GM19468 (cell line): Measurements from ENCODE around the gene UBTD1.

Experiments
- ATAC-seq: cut with Tn5 transposase; IDR thresholded peaks from one replicate; pipeline ENCODE4 v1.9.1; 2021; ENCODE audit warnings: mild to moderate bottlenecking, moderate library complexity, moderate number of reproducible peaks; ENCODE audit not compliant: unreplicated experiment; ENCODE audit errors: extremely low read depth

The UBTD1 gene

DNA sequence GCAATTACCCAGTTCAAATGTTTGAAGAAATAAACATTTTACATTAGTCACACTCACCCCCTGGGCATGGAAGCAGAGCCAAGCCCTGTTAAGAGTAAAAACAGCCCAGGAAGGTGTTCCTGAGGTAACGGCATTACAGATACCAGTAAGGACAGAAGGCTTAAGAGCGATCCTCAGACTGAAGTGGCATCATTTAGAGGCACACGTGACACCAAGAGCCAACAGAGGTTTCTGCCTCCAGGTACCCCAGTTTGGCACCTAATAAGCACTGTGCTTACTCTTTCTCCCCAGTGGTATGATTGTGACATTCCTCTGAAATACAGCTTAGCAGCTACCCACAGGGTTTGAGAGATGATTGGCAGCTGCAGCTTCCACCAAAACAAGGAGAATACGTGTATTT is 17.7 kb upstream of the UBTD1 start:
- ATAC-seq = no peak

- no peak for ATAC-seq
Observed at GRCh38 chr10:97482381-97482780, 16.3 kb upstream of the UBTD1 start.

GRCh38 chr10:97483506-97483905 is 15.2 kb upstream of the UBTD1 start:
- no peak for ATAC-seq

GRCh38 chr10:97483921-97484320 is 14.8 kb upstream of the UBTD1 start:
- ATAC-seq = no peak

- no peak for ATAC-seq
Observed at GRCh38 chr10:97485647-97486281, 13.0 kb upstream of the UBTD1 start.

DNA sequence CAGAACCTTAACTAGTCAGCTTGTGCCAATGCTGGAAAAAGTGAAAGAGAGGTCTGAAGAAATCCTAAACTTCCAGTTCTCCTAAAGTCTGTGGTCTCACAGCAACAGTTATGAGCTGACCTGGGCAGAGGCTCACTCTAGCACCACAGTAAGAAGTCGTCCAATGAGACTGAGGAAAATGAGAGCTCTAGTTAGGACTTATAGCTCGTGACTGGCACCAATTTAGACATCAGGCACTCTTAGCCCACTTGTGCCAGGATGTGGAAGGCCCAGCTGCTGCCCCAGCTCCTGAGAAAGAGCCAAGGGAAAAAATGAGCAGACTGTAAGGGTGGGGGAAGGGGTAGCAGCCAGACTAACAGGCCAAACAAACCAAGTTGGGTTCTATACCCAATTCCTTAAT is 8.1 kb upstream of the UBTD1 start:
- ATAC-seq = no peak

GRCh38 chr10:97494151-97494550 is 4.6 kb upstream of the UBTD1 start:
- ATAC-seq = no peak

DNA sequence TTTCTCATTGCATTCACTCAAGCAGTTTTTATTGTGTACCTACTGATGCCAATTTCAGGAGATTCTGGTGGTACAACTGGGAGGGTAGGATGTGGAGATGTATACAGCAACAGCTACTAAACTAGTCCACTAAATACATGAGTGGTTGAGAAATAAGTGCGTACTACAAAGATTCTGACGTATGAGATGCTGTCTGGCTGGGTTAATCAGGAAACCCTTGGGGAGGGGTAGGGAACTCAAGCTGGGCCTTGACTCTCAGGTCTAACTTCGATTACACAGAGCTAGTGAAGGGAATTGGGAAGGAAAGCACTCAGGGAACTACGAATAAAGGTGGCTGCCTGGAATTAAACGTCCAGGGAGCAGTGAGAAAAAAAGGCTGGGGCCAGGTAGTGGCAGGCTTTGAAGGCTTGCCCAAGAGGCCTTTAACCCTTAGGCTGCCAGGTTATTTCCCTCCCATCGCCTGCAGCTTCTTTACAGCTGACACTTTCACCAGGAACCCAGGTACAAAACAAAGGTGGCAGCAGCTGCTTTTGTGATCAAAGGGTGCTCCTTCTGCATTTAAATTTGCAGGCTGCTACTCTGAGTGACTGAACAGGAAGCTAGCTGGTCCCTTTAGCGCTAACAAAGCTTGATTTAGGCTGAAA is 3.7 kb upstream of the UBTD1 start:
- ATAC-seq = no peak

- ATAC-seq = no peak
Observed at GRCh38 chr10:97497572-97498075, 1.1 kb upstream of the UBTD1 start.

- peak; percentile 78 for ATAC-seq
Observed at GRCh38 chr10:97498076-97498840, 466 bp upstream of the UBTD1 start, which contains the start of gene MMS19. Gene MMS19, minus strand, starts transcription at chr10:97498422. Its CDS starts 38 bp downstream, at chr10:97498384.

DNA sequence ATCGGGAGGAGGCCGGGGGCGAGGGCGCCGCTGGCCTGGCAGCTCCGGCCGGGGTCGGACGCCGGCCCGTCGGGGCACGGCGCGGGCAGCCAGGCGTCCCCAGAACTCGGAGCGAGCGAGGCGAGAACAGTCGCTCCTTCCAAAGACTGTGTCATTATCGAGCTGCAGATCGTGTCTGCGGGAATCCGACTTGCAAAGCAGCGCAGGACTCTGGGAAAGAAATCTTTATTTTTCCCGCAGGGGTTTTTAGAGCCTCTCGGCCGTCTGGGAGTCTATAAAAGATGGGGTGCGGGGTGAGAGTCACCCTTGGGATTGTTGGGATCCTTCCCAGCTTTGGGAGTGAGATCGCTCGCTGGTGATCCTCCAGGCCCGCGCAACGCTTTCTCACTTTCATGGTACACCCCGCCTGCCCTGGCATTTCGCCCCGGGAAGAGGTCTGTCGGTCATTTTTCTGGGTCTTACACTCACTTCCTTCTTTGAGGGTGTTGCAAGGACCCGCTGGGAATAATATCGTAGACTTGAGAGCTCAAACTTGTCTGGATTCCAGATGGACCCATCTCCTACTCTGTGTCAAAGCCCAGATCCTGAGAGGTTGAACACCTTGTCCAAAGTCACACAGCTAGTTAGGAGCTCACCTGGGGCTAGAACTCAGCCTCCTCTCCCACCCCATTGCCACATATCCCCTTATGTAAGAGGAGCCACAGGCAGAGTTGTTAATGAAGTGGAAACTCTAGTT is 1.0 kb downstream of the UBTD1 start:
- ATAC-seq = no peak

DNA sequence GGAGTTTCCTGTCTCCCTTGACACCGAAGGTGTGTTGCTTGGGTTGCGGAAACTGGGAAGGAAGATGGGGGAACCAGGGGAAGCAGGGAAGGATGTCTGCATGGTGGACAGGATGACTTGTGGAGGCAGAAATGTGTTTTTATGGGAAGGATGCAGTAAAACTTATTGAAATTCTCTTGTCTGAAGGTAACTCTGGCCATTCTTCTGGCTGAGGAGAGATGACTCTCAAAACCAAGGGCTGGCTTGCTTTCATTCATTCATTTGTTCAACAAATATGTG is 1.5 kb downstream of the UBTD1 start:
- ATAC-seq = no peak

DNA sequence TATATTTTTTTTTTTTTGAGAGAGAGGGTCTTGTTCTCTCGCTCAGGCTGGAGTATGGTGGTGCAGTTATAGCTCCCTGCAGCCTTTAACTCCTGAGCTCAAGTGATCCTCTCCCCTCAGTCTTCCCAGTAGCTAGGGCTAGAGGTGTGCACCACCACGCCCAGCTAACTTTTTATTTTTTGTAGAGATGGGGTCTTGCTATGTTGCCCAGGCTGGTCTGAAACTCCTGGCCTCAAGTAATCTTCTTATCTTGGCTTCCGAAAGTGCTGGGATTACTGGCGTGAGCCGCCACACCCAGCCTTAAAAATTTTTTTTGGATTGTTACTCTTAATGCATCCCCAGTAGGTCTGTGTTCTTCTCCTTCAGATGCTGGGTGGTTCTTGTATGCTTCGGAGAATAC is 4.2 kb downstream of the UBTD1 start:
- ATAC-seq = no peak

DNA sequence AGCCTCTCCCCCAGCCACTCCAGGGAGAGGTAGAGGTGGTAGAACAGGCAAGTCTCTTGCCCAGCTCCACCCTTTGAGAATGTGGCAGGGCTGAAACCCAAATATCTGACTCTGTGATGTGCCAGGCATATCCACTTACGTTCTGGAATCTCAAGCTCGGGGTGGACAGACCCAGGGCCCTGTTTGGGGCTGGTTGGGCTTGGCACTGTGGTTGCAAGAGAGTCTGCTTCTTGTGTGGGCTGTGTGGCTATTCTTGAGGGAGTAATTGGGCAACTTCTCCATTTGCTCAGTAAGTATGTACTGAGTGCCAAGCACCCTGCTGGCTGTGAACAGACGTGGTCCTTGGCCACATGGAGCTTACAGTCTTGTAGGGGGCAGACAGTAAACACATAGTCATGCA is 4.7 kb downstream of the UBTD1 start:
- ATAC-seq = no peak

DNA sequence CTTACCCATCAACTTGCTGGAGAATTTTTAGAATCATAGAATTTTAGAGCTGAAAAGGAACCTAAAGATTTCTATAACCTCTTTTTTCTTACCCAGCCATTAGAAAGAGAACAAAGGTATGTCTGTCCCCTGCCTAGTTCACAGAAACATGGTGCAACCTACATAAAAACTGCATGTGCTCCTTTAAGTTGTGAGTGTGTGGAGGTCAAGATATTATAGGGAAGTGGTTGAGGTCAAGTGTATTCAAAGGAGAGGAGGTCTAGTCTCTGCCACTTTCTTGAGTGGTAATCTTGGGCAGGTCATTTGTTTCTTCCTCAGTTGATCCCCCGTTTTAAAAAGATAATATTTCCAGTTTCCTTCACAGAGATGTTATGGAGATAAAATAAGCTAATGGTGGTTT is 6.4 kb downstream of the UBTD1 start:
- no peak for ATAC-seq

- no peak for ATAC-seq
Observed at GRCh38 chr10:97506199-97506991, 7.7 kb downstream of the UBTD1 start.

DNA sequence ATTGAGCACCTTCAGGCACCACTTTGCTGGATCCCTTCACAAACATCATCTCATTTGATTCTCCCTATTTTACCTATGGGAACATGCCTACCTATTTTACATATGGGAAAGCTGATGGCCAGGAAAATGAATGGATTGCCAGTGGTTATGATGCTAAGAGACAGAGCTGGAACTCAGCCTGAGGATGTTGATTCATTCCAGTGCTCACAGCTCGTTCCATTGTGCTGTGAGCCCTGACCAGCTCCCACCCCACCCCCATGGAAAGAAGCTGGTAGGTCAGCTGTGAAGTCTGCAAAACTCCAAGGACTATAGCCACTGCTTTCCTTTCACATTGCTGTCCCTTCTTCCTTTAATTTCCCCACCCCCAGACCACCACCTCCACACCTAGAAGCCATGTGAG is 9.6 kb downstream of the UBTD1 start:
- no peak for ATAC-seq

DNA sequence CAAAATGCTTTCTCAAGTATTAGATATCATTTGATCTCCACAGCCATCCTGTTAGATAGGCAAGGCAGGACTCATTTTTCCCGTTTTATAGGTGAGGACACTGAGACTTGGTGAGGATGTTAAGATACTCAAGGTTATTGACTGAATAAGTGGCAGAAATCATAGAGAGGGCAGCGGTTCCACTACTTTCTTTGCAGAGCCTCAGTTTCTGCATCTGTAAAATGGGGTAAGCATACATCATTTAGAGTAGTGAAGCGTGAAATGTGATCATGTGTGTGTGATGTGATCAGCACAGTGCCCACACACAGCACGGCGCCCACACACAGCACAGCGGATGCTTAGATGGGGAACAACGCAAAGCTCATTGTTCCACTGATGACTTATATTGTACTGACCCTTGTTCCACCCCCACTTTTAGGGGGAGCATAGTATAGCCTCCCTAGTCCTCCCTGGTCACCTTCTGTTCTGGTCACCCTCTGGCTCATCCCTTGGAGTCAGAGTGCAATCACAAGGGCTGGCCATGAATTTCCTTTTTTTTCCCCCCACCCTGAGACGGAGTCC is 10.5 kb downstream of the UBTD1 start:
- no peak for ATAC-seq

DNA sequence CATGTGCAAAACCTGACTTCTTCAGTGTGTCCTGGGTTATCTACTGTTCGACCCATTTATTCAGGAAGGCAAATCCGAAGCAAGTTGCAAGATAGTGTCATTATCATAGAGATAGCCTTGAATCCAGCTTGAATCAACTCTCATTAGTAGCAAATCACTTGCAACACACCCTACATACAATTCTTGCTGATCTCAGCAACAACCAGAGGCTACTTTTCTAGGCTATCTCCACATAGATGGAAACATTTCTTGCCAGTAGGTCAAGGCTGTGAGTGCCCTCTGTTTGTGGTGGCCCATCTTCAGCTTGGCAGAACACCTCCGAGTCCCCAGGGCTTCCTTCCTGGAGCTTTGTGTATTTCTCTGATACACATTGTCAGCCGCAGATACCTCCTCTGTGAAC is 12.0 kb downstream of the UBTD1 start:
- no peak for ATAC-seq
